ENCODE measurements around the gene TFB1M. TPM values are rescaled to one million over a fixed set of nuclear protein-coding genes. Genes with fewer than 3 reads are reported as not detected.

TFB1M gene
- total and polyA plus RNA-seq, 7 donors, result 10.7 to 22.2 (median 15.1) TPM

GRCh38 chr6:155303361-155303870, 10.9 kb downstream of the TFB1M start:
- H3K4me3 ChIP-seq, result no peak overlapping the region
- TF ChIP-seq POLR2AphosphoS5 (IDR thresholded peaks at IDR 0.05) (no peak), CTCF (IDR thresholded peaks at IDR 0.05) (no peak), EP300 (IDR thresholded peaks at IDR 0.05) (no peak), POLR2A (IDR thresholded peaks at IDR 0.05) (no peak)
- intact Hi-C loops (cut with DNase I), result no loop called here
- DNase-seq, result no peak
- no peak overlapping the region for H3K27ac ChIP-seq
- H3K9me3 ChIP-seq, result no peaks in the 10 kb centered on the region
- no peaks in the 10 kb centered on the region for H3K4me1 ChIP-seq
- H3K36me3 ChIP-seq, result peaks cover 0 to 39% (median 0%) of the 10 kb centered on the region in 4 donors
- 76 to 79% methylated on average over 4 of the region's 4 CpGs for WGBS, 2 donors
- no peaks in the 10 kb centered on the region for H3K27me3 ChIP-seq

- no peaks in the 10 kb centered on the region for H3K4me1 ChIP-seq
- no peak for DNase-seq
- H3K27me3 ChIP-seq, result no peaks in the 10 kb centered on the region
- 93% methylated on average over 2 of the region's 2 CpGs for WGBS, 2 donors
- H3K36me3 ChIP-seq, result peaks cover 0 to 36% (median 8%) of the 10 kb centered on the region in 4 donors
- TF ChIP-seq POLR2AphosphoS5 (IDR thresholded peaks at IDR 0.05) (no peak), EP300 (IDR thresholded peaks at IDR 0.05) (no peak), CTCF (IDR thresholded peaks at IDR 0.05) (no peak), POLR2A (IDR thresholded peaks at IDR 0.05) (no peak)
- no peak overlapping the region for H3K27ac ChIP-seq
- H3K9me3 ChIP-seq, result no peaks in the 10 kb centered on the region
- no peak overlapping the region for H3K4me3 ChIP-seq
- intact Hi-C loops (cut with DNase I), result no loop called here
Observed at GRCh38 chr6:155301867-155302266, 12.4 kb downstream of the TFB1M start.

GRCh38 chr6:155297669-155298068, 16.6 kb downstream of the TFB1M start:
- H3K4me1 ChIP-seq, result no peaks in the 10 kb centered on the region
- no peaks in the 10 kb centered on the region for H3K27me3 ChIP-seq
- no peak for DNase-seq
- TF ChIP-seq POLR2A (IDR thresholded peaks at IDR 0.05), result no peak
- no peak for TF ChIP-seq CTCF (IDR thresholded peaks at IDR 0.05)
- no peak for TF ChIP-seq EP300 (IDR thresholded peaks at IDR 0.05)
- no peak for TF ChIP-seq POLR2AphosphoS5 (IDR thresholded peaks at IDR 0.05)
- peaks cover 0 to 60% (median 13%) of the 10 kb centered on the region in 4 donors for H3K36me3 ChIP-seq
- no peak overlapping the region for H3K4me3 ChIP-seq
- H3K9me3 ChIP-seq, result no peaks in the 10 kb centered on the region
- no peak overlapping the region for H3K27ac ChIP-seq
- WGBS, 2 donors, result 90 to 95% methylated on average over 3 of the region's 3 CpGs
- intact Hi-C loops (cut with DNase I), result no loop called here

GRCh38 chr6:155292711-155293110, 21.6 kb downstream of the TFB1M start:
- Histone ChIP-seq H3K4me3 (no peak overlapping the region), H3K4me1 (no peaks in the 10 kb centered on the region), H3K9me3 (no peaks in the 10 kb centered on the region), H3K27ac (no peak overlapping the region), H3K27me3 (no peaks in the 10 kb centered on the region), H3K36me3 (peaks cover 0 to 46% (median 14%) of the 10 kb centered on the region in 4 donors)
- no peak for DNase-seq
- TF ChIP-seq POLR2A (IDR thresholded peaks at IDR 0.05) (no peak), CTCF (IDR thresholded peaks at IDR 0.05) (no peak), EP300 (IDR thresholded peaks at IDR 0.05) (no peak), POLR2AphosphoS5 (IDR thresholded peaks at IDR 0.05) (no peak)
- 77 to 84% methylated on average over 5 of the region's 5 CpGs for WGBS, 2 donors
- intact Hi-C loops (cut with DNase I), result no loop called here

- peaks cover 0 to 39% (median 5%) of the 10 kb centered on the region in 4 donors for H3K36me3 ChIP-seq
- H3K27me3 ChIP-seq, result no peaks in the 10 kb centered on the region
- intact Hi-C loops (cut with DNase I), result no loop called here
- no peaks in the 10 kb centered on the region for H3K9me3 ChIP-seq
- WGBS, 2 donors, result 48 to 79% methylated on average over 3 of the region's 3 CpGs
- TF ChIP-seq EP300 (IDR thresholded peaks at IDR 0.05) (no peak), CTCF (IDR thresholded peaks at IDR 0.05) (no peak), POLR2AphosphoS5 (IDR thresholded peaks at IDR 0.05) (no peak), POLR2A (IDR thresholded peaks at IDR 0.05) (no peak)
- DNase-seq, result no peak
- no peaks in the 10 kb centered on the region for H3K4me1 ChIP-seq
- H3K27ac ChIP-seq, result no peak overlapping the region
- no peak overlapping the region for H3K4me3 ChIP-seq
Observed at GRCh38 chr6:155291291-155291690, 23.0 kb downstream of the TFB1M start.
